Smooth muscle cell of the brain vasculature (primary cell): ENCODE data around the gene LRRC7.
"Not testable (repeated sequence)": the region's sequence is repeated elsewhere in the genome, so short reads cannot be mapped to it uniquely, and the experiment has no call there.

Experiments
- DNase-seq: peaks from one replicate; pipeline ENCODE4 v3.0.0-alpha.2; 2012; ENCODE audit warnings: low read depth, low spot score

The LRRC7 gene

GRCh38 chr1:69693921-69694675 lies 126.4 kb downstream of the LRRC7 start:
- no peak for DNase-seq

DNA sequence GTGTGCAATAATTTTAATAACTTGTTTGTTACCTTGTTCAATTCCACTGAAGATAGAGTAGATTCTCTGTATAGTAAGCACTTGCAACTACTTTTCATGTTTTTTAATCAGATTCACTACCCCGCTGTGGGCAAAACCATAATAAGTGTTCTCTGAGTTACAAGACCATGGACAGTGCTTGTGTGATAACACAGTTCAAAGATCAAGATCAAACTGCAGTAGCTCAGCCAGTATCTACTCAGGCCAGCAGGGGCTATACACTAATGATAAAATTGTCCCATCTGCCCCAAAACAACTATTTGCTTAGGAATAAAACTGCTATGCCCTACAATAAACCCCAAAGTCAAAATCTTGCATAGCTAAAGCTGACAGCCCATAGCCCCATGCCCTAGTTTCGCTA lies 129.6 kb downstream of the LRRC7 start:
- DNase-seq = no peak

DNA sequence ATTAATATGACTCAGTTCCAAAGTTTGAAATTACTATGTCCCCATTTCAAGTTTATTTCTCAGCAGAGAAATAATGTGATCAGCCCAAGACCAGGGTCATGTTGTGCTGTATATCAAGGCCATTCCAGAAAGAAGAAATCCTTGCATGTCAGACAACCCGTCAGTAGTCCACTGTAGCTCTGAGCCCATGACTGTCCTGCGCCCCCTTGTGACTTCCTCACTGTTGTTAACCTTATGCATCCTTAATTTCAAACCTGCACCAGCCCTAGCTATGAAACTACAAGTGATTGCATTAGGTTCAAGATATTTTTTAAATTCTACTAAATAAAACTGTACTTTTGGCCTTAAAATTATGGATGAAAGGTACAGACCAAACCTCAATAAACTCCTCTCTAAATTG lies 133.0 kb downstream of the LRRC7 start:
- DNase-seq = no peak

GRCh38 chr1:69702085-69702484 lies 134.4 kb downstream of the LRRC7 start:
- no peak for DNase-seq

DNA sequence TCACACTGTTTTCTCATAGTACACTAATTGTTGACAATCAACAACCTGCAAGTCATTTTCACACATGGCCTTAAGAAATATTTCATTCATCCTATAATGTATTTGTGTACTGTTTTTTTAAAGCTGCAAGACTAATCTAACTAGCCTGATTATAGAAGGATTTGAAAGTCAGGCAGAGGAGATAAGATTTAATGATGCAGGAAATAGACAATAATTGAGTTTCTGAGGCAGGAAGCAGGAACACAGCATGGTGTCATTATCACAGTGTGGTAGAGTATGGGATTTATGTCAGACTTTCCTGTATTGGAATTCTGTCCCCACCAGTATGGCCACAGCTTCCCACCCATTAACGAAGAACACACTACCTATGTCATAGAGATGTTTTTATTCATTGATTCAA lies 138.8 kb downstream of the LRRC7 start:
- DNase-seq = no peak

DNA sequence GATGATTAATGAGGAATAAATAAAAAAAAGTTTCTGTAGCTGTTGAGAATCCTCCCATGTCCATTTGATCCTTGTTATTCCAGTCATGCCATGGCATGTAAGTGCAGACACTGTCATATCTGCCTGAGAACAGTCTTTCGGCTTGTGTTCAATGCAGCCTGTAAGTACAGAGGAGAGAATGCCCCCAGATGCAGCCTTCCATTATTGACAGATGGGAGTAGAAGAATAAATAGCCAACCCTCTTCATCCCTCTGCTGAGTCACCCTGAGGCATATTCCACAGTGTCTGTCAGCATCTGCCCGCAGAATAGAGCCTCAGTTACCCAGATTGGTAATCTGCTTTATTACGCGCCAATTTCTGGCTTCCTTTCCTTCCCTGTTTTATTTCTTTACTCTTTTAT lies 139.4 kb downstream of the LRRC7 start:
- DNase-seq = no peak

DNA sequence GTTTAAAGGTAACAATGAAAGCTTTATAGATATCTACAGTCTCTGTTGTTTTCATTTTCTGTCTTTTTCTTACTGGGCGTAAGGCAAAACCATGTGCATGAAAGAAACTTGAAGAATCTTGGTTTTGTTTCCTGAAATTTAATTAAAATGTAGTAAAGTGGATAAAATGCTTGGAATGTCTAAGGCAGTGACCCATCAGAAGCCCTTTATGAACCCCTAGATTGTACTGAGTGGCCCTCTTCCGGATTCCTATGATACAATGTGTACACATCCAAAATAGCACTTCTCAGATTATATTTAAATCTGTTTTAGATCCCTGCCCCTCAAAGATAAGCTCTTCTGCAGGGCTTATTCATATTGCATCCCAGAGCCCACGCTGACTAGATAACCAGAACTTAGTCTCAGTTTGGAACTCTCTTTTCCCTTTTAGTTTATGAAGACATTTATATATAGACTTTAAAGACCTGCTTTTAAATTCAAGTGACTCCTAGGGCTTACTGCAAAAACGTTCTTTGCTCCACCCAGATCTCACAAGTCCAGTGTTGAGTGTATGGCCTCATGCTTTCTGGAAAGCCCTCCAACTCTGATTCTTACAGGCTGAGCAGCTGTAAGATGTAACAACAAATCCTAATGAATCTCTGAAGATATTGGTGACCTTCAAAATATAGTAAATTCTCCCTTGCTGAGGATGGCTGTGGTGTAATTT lies 142.9 kb downstream of the LRRC7 start:
- DNase-seq = no peak

- no peak for DNase-seq
These were observed 143.6 kb downstream of the LRRC7 start for GRCh38 chr1:69711190-69711930.

- not testable (repeated sequence) for DNase-seq
These were observed 150.1 kb downstream of the LRRC7 start for GRCh38 chr1:69717834-69718233.

- DNase-seq = no peak
These were observed 160.5 kb downstream of the LRRC7 start for GRCh38 chr1:69728206-69728605.

DNA sequence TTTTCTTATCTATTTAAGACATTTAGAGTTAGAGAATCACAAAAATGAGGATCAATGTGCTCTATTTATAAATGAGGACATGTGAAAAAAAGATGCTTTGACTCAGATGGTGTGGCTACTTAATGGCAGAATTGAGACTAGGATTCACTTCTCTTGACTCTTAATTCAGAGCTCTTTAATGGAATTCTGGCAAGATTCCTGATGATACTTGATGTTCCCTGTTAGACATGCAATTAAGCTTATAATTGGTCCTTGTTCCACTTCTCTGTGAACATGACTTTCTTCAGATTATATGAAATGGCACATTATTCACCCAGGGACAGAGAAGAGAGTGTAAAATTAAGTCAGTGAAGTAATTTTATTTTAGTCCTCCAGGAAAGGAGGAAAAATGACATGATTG lies 165.3 kb downstream of the LRRC7 start:
- DNase-seq = no peak

DNA sequence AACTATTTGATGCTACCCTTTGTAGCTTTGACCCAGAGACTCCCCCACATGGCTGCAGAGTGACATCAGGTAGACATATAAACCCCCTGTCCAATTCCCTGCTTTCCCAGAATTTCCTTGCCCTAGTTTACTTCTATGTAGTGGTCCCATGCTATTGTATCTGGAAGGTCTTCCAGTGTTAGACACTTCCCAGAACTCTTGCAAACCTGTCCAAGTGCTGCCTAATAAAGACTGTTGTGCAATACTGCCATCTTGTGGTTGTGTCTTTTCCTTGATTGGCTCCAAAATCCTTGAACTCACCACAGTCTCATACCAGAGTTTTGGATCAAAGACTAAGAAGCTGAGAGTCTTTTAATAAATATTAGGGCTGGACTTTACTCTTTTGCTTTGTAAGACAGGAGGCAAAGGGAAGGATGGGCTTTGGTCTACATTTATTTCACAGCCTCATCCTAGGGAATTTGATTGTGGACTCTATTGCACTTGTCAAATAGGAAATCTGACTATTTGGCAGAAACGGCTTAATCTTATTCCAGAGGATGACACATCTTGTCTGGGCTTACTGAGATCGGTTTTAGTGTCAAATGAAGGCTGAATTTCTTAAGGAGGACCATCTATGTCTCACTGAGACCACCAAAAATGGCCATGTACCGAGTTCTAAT lies 169.9 kb downstream of the LRRC7 start:
- peak; percentile 39 for DNase-seq

- no peak for DNase-seq
These were observed 170.9 kb downstream of the LRRC7 start for GRCh38 chr1:69738458-69739250.

- DNase-seq = no peak
These were observed 171.5 kb downstream of the LRRC7 start for GRCh38 chr1:69739251-69739605.

DNA sequence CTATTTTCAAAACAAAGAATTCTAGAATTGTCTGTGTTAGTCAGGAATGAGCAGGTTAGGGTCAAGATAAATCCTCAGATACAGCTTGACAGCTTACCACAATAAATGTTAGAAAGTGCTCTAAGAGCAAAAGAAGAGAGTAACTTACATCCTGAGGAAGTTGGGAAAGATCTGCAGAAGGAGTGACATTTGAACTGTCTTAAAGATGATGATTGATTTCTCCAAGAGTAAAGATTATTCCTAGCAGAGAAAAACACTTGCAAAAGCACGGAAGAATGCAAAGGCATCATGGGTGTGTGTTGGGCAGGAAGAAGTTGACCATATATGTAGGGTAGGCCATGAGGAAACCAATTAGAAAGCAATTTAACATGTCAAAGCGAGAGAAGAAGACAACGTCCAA lies 175.4 kb downstream of the LRRC7 start:
- DNase-seq = no peak

GRCh38 chr1:69744381-69744780 lies 176.7 kb downstream of the LRRC7 start:
- no peak for DNase-seq

GRCh38 chr1:69747207-69747606 lies 179.5 kb downstream of the LRRC7 start:
- DNase-seq = no peak

DNA sequence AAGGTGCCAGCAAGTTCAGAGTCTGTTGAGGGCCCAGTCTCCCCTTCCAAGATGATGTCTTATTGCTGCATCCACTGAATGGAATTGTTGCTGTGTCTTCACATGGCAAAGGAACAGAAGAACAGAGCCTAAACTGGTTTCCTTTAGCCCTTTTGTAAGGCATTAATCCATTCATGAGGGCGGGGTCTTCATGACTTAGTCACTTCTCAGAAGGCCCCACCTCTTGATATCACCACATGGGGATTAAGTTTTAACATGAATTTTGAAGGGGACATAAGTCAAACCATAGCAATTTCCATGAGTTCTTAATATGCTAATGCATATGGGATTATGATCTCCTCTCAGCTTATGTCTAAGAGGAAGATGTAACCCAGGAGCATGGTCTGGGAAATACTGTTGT lies 182.9 kb downstream of the LRRC7 start:
- no peak for DNase-seq

DNA sequence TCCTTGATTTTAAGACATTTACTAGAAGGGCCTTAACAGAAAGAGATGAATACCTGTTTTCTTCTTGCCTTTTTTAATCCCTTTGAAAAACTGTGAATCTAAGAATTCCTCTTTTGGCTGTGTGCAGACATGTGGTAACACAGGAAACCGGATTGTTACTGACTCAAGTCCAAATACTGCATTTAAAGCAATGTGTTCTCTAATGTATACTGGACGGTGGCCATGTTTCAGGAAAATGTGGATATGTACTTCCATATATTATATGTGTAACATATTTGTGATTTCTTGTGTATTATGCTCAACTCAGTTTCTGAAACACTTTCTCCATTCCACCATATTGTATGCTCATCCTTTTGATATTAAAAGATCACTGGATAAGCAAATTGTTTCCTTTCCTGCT lies 185.1 kb downstream of the LRRC7 start:
- DNase-seq = no peak

DNA sequence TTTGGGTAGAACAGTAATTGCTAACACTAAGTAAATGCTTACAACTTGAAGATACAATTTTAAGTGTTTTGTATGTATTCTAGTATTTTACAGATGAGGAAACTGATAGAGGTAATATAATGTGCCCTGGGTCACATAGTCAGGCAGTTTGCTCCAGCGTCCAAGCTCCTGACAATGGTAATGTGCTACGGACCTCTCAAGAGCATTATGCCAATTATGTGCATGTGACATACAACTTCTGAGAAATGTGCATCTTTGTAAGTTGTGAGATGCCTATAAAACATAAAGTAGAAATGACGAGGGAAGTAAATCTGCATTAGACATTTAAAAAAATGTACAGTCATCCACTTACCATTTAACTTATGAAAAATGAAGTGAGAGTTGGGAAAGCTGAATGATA lies 186.8 kb downstream of the LRRC7 start:
- DNase-seq = no peak

DNA sequence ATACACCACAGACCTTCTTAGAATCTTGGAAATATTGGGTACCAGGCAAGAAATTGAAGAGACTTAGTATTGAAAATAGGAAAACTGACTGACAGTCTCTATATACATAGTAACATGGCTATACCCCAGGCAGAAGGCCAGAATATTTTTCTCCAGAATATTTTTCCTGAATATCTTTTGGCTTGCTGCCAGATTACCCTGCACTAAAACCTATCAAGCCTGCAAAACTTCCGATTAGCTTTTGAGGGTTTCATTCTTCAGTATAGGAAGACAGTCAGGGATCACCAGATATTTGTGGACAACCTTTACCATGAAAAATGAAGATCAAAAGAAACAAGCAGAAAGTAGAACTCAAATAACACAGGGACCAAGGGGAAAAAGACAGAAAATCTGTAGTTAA lies 187.9 kb downstream of the LRRC7 start:
- no peak for DNase-seq
